DOHH2 (cell line): ENCODE measurements around the gene IGF2BP3.

Source experiments
- H3F3A ChIP-seq: fragments of 200-600 bp; sonication (generic), shearing (Covaris generic); 2 replicates; pipeline ENCODE4 v1.6.0; 2016; ENCODE audit warnings: antibody characterized with exemption, mild to moderate bottlenecking; ENCODE audit not compliant: control insufficient read depth, insufficient read depth
- H3K27ac ChIP-seq: fragments of 200-600 bp; sonication (generic); 2 replicates; pipeline ENCODE4 v1.5.1; 2014; ENCODE audit warnings: low read depth, mild to moderate bottlenecking, low read length, moderate library complexity
- H3K27me3 ChIP-seq: fragments of 200-600 bp; sonication (generic); 2 replicates; pipeline ENCODE4 v1.6.1; 2014; ENCODE audit warnings: mild to moderate bottlenecking, low read length, mixed read lengths; ENCODE audit not compliant: control insufficient read depth
- H3K36me3 ChIP-seq: fragments of 200-600 bp; sonication (generic); 2 replicates; pipeline ENCODE4 v1.6.1; 2014; ENCODE audit warnings: mild to moderate bottlenecking, low read length, moderate library complexity, mixed read lengths; ENCODE audit not compliant: control insufficient read depth
- H3K4me1 ChIP-seq: fragments of 200-600 bp; sonication (generic); 2 replicates; pipeline ENCODE4 v1.6.1; 2014; ENCODE audit warnings: mild to moderate bottlenecking, low read length, mixed read lengths; ENCODE audit not compliant: control insufficient read depth
- H3K4me2 ChIP-seq: fragments of 200-600 bp; sonication (generic); 2 replicates; pipeline ENCODE4 v1.6.0; 2014; ENCODE audit warnings: mild to moderate bottlenecking, low read length, moderate library complexity
- H3K4me3 ChIP-seq: fragments of 200-600 bp; sonication (generic); 2 replicates; pipeline ENCODE4 v1.5.1; 2014; ENCODE audit warnings: mild to moderate bottlenecking, low read length, mixed read lengths
- H3K79me2 ChIP-seq: fragments of 200-600 bp; sonication (generic); 2 replicates; pipeline ENCODE4 v1.6.1; 2014; ENCODE audit warnings: mild to moderate bottlenecking, low read length, mixed read lengths; ENCODE audit not compliant: control insufficient read depth
- H3K9me2 ChIP-seq: fragments of 200-600 bp; sonication (generic); replicated peaks from 2 replicates; pipeline ENCODE4 v1.6.1; 2014; ENCODE audit warnings: mild to moderate bottlenecking, low read length, mixed read lengths; ENCODE audit not compliant: control insufficient read depth
- H3K9me3 ChIP-seq: fragments of 200-600 bp; sonication (generic); 2 replicates; pipeline ENCODE4 v1.6.1; 2014; ENCODE audit warnings: antibody characterized with exemption, low read length, mixed read lengths; ENCODE audit not compliant: control insufficient read depth, insufficient read depth
- H4K20me1 ChIP-seq: fragments of 200-600 bp; sonication (generic); 2 replicates; pipeline ENCODE4 v1.6.0; 2014; ENCODE audit warnings: low read depth, mild to moderate bottlenecking, antibody characterized with exemption, low read length, moderate library complexity; ENCODE audit not compliant: control insufficient read depth, insufficient read depth
- CTCF ChIP-seq: fragments of 200-600 bp; sonication (generic); IDR thresholded peaks from one replicate; pipeline ENCODE4 v1.5.1; 2014; ENCODE audit warnings: antibody characterized with exemption, mild to moderate bottlenecking, low read depth, low read length; ENCODE audit not compliant: poor library complexity, severe bottlenecking
- EZH2phosphoT487 ChIP-seq: fragments of 200-600 bp; sonication (generic); IDR thresholded peaks from 2 replicates; pipeline ENCODE4 v1.6.1; 2017; ENCODE audit warnings: borderline replicate concordance, mild to moderate bottlenecking, antibody characterized with exemption, low read length, moderate library complexity, mixed read lengths

Gene IGF2BP3

GRCh38 chr7:23335136-23335535, 135.2 kb downstream of the IGF2BP3 start:
- Histone ChIP-seq H3K4me1 (no peaks in the 10 kb centered on the region), H3K36me3 (peaks cover 96% of the 10 kb centered on the region), H3K4me3 (no peak overlapping the region), H3K4me2 (no peak overlapping the region), H4K20me1 (0 out of 2 replicates have a peak, but pooled peaks cover 6% of the 10 kb centered on the region), H3K9me3 (no peaks in the 10 kb centered on the region), H3F3A (peaks cover 5% of the 10 kb centered on the region; the same call in 1 of the 2 replicates), H3K79me2 (no peaks in the 10 kb centered on the region), H3K9me2 (no peaks in the 10 kb centered on the region), H3K27ac (no peak overlapping the region), H3K27me3 (no peaks in the 10 kb centered on the region)
- TF ChIP-seq EZH2phosphoT487 (no peak), CTCF (no peak)

GRCh38 chr7:23334482-23335056, 135.7 kb downstream of the IGF2BP3 start:
- TF ChIP-seq CTCF (no peak), EZH2phosphoT487 (no peak)
- H4K20me1 ChIP-seq: 0 out of 2 replicates have a peak, but pooled peaks cover under 1% of the 10 kb centered on the region
- H3K27ac ChIP-seq: no peak overlapping the region
- H3K79me2 ChIP-seq: no peaks in the 10 kb centered on the region
- peaks cover 94% of the 10 kb centered on the region for H3K36me3 ChIP-seq
- no peak overlapping the region for H3K4me2 ChIP-seq
- H3K27me3 ChIP-seq: no peaks in the 10 kb centered on the region
- peaks cover 5% of the 10 kb centered on the region; the same call in 1 of the 2 replicates for H3F3A ChIP-seq
- no peaks in the 10 kb centered on the region for H3K9me3 ChIP-seq
- H3K4me1 ChIP-seq: no peaks in the 10 kb centered on the region
- no peak overlapping the region for H3K4me3 ChIP-seq
- H3K9me2 ChIP-seq: no peaks in the 10 kb centered on the region

GRCh38 chr7:23333671-23334246, 136.5 kb downstream of the IGF2BP3 start:
- no peaks in the 10 kb centered on the region for H4K20me1 ChIP-seq
- no peak for TF ChIP-seq EZH2phosphoT487
- TF ChIP-seq CTCF: no peak
- peaks cover 5% of the 10 kb centered on the region; the same call in 1 of the 2 replicates for H3F3A ChIP-seq
- peaks cover 93% of the 10 kb centered on the region for H3K36me3 ChIP-seq
- no peak overlapping the region for H3K4me2 ChIP-seq
- no peaks in the 10 kb centered on the region for H3K9me3 ChIP-seq
- H3K27me3 ChIP-seq: no peaks in the 10 kb centered on the region
- no peaks in the 10 kb centered on the region for H3K9me2 ChIP-seq
- no peaks in the 10 kb centered on the region; the same call in 1 of the 2 replicates for H3K79me2 ChIP-seq
- no peak overlapping the region for H3K27ac ChIP-seq
- H3K4me1 ChIP-seq: no peaks in the 10 kb centered on the region
- H3K4me3 ChIP-seq: no peak overlapping the region
